Tibial nerve (tissue), 4 donors: ENCODE results near the gene EFCAB6.

Experiments used
- CTCF ChIP-seq, 5 experiments: fragments of 200-600 bp in 3 of 5; fragments of 450-650 bp in 2 of 5; sonication (generic) in 3 of 5; IDR thresholded peaks; one replicate each; pipeline ENCODE4 v1.5.1; 2016 to 2019; ENCODE audit warnings: antibody characterized with exemption in 5 of 5, mild to moderate bottlenecking in 3 of 5, moderate library complexity in 2 of 5
- EP300 ChIP-seq, 2 donors: sonication (generic); formaldehyde crosslinking; IDR thresholded peaks; one replicate each; pipeline ENCODE4 v1.6.1; 2017; ENCODE audit warnings: antibody characterized with exemption in 2 of 2, mild to moderate bottlenecking in 1 of 2
- POLR2A ChIP-seq, 2 donors: fragments of 450-650 bp; IDR thresholded peaks; one replicate each; pipeline ENCODE4 v1.6.1; 2017; ENCODE audit warnings: antibody characterized with exemption in 2 of 2, mild to moderate bottlenecking in 2 of 2, moderate library complexity in 2 of 2

DNA sequence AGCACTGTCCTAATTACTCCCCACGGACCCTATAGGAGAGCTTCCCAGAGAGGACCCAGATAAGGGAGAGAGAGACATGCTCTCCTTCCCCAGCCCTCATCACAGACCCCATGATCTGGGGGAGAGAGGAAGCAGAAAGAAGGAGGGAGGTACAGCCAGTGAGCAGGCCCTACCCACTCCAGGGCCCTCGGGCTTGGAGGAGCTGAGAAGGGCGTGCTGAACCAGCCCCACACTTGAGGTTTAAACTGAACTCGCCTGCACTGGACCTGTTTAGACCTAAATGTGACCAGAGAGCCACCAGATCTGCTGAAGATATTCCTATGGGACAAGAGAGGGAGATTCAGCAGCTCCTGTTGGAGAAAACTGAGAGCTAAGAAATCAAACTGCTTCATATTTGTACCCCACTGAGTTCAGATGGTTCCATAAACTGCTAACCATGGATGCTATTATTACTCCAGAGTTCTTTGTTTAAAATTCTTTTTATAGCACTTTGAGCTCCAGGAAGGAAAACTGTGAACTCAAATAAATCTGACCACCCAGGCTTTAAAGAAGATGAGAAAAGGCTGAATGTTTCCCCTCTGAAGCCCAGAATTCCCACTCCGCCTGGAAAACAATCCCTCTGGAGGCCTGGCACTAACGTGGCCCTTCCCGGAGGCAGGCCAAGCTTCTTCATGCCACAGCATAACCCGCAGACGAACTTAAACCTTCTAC, 67.2 kb downstream of the EFCAB6 start:
- TF ChIP-seq POLR2A (IDR thresholded peaks at IDR 0.05) = no peak
- no peak for TF ChIP-seq CTCF (IDR thresholded peaks at IDR 0.05)
- TF ChIP-seq EP300 (IDR thresholded peaks at IDR 0.05) = no peak
